ENCODE results near the gene ARHGEF33.

GRCh38 chr2:39023649-39024048, 134.0 kb downstream of the ARHGEF33 start:
- TF ChIP-seq, protein P1, sequence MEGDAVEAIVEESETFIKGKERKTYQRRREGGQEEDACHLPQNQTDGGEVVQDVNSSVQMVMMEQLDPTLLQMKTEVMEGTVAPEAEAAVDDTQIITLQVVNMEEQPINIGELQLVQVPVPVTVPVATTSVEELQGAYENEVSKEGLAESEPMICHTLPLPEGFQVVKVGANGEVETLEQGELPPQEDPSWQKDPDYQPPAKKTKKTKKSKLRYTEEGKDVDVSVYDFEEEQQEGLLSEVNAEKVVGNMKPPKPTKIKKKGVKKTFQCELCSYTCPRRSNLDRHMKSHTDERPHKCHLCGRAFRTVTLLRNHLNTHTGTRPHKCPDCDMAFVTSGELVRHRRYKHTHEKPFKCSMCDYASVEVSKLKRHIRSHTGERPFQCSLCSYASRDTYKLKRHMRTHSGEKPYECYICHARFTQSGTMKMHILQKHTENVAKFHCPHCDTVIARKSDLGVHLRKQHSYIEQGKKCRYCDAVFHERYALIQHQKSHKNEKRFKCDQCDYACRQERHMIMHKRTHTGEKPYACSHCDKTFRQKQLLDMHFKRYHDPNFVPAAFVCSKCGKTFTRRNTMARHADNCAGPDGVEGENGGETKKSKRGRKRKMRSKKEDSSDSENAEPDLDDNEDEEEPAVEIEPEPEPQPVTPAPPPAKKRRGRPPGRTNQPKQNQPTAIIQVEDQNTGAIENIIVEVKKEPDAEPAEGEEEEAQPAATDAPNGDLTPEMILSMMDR (IDR thresholded peaks at IDR 0.05; ENCODE audit: insufficient read depth, low read length) = no peak
- TF ChIP-seq POLR2AphosphoS5 (IDR thresholded peaks at IDR 0.05; ENCODE audit: low read depth) (no peak), GABPA (IDR thresholded peaks at IDR 0.05; ENCODE audit: low read depth) (no peak)

All from HL-60 (cell line).